PC-9 (cell line): Measurements from ENCODE around the gene PAK2. TPM values are rescaled to one million over a fixed set of nuclear protein-coding genes. Genes with fewer than 3 reads are reported as not detected.

Source experiments
- BruUV-seq: library from RNA; stranded (reverse); fragments of 400-500 nt; replicated peaks from 2 replicates; lab custom pipeline; 2021; lab: Mats Ljungman, UMichigan
- CTCF ChIA-PET: fragments of 300-600 bp; sonication (Branson Sonifier 250); formaldehyde crosslinking; loops from one replicate; lab custom pipeline; 2022; ENCODE audit warnings: antibody characterized with exemption; lab: Charles Lee
- POLR2A ChIA-PET: fragments of 300-600 bp; sonication (Branson Sonifier 250); formaldehyde crosslinking; loops from one replicate; lab custom pipeline; 2022; ENCODE audit warnings: antibody characterized with exemption; ENCODE audit not compliant: unreplicated experiment; lab: Charles Lee
- DNase-seq, 2 experiments: peaks; one replicate each; pipeline versions ENCODE4 v3.0.0 to v3.0.0-alpha.2; 2015 to 2022; ENCODE audit warnings: mixed read lengths in 1 of 2
- H2AFZ ChIP-seq: fragments of 200-600 bp; sonication (generic); 2 replicates; pipeline ENCODE4 v1.8.1; 2017; ENCODE audit warnings: antibody characterized with exemption
- H3F3A ChIP-seq: fragments of 200-600 bp; sonication (generic); 2 replicates; pipeline ENCODE4 v1.8.1; 2017; ENCODE audit warnings: antibody characterized with exemption, mild to moderate bottlenecking, low read depth; ENCODE audit not compliant: insufficient read depth
- H3K27ac ChIP-seq: fragments of 200-600 bp; sonication (generic); 2 replicates; pipeline ENCODE4 v1.6.1; 2016; ENCODE audit warnings: mixed run types
- H3K27me3 ChIP-seq: fragments of 200-600 bp; sonication (generic); 2 replicates; pipeline ENCODE4 v1.6.1; 2016; ENCODE audit warnings: low read depth, mixed run types; ENCODE audit not compliant: insufficient read depth
- H3K36me3 ChIP-seq: fragments of 200-600 bp; sonication (generic); 2 replicates; pipeline ENCODE4 v1.6.1; 2016; ENCODE audit warnings: low read depth, mixed run types
- H3K4me1 ChIP-seq: fragments of 200-600 bp; sonication (generic); replicated peaks from 2 replicates; pipeline ENCODE4 v1.6.1; 2016; ENCODE audit warnings: mixed run types; ENCODE audit not compliant: insufficient read depth
- H3K4me2 ChIP-seq: fragments of 200-600 bp; sonication (generic); 2 replicates; pipeline ENCODE4 v1.6.1; 2017; ENCODE audit warnings: mixed run types
- H3K4me3 ChIP-seq: fragments of 200-600 bp; sonication (generic); 2 replicates; pipeline ENCODE4 v1.6.1; 2016; ENCODE audit warnings: mixed run types
- H3K79me2 ChIP-seq: fragments of 200-600 bp; sonication (generic); 2 replicates; pipeline ENCODE4 v1.6.1; 2017; ENCODE audit warnings: low read depth, mixed run types
- H3K9me2 ChIP-seq: fragments of 200-600 bp; sonication (generic); 2 replicates; pipeline ENCODE4 v1.8.1; 2017; ENCODE audit warnings: mild to moderate bottlenecking; ENCODE audit not compliant: insufficient read depth
- H3K9me3 ChIP-seq: fragments of 200-600 bp; sonication (generic); 2 replicates; pipeline ENCODE4 v1.8.1; 2016; ENCODE audit warnings: low read depth; ENCODE audit not compliant: insufficient read depth
- H4K20me1 ChIP-seq: fragments of 200-600 bp; sonication (generic); 2 replicates; pipeline ENCODE4 v1.8.1; 2017; ENCODE audit not compliant: insufficient read depth
- CTCF ChIP-seq: fragments of 200-600 bp; sonication (generic); conservative IDR thresholded peaks from 2 replicates; pipeline ENCODE4 v1.6.1; 2017; ENCODE audit warnings: mixed run types, antibody characterized with exemption, mild to moderate bottlenecking, moderate library complexity
- EZH2 ChIP-seq: fragments of 200-600 bp; sonication (generic); IDR thresholded peaks from 2 replicates; pipeline ENCODE4 v1.8.0; 2017; ENCODE audit warnings: antibody characterized with exemption, low read depth
- intact Hi-C: fragments of 100-400 bp; cut with micrococcal nuclease; formaldehyde crosslinking; loops from one replicate; pipeline ENCODE4 v1.10.0; 2022; ENCODE audit not compliant: unreplicated experiment
- total RNA-seq: library from RNA; stranded (reverse); gene quantifications from 2 replicates; pipeline ENCODE4 v1.2.3, GENCODE V29; 2021

The PAK2 gene
- total RNA-seq, 1 experiment from 2014 or later = 78.6 TPM

DNA sequence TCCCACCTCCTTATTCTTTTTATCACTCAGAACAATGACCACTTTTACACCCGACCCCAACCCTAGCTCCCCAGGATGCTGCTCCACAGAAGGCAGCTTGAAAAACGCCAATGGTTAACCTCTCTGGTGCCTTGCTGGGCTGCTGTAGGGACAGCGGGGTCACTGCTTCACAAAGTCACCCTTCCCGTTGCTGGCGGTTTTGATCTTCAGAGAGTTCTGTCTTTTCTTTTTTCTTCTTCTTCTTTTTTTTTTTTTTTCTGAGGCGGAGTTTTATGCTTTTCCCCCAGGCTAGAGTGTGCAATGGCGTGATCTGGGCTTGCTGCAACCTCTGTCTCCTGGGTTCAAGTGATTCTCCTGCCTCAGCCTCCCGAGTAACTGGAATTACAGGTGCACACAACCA lies 48.3 kb upstream of the PAK2 start:
- 0 out of 2 replicates have a peak, but pooled peaks cover 9% of the 10 kb centered on the region for H3K4me1 ChIP-seq
- intact Hi-C loops = no loop called here
- no peaks in the 10 kb centered on the region for H3K9me3 ChIP-seq
- no peak overlapping the region for H2AFZ ChIP-seq
- no peak overlapping the region for H3K27ac ChIP-seq
- H3K36me3 ChIP-seq = no peaks in the 10 kb centered on the region
- TF ChIP-seq CTCF = no peak
- TF ChIP-seq EZH2 = no peak
- DNase-seq = no peak
- no peaks in the 10 kb centered on the region for H3K27me3 ChIP-seq
- BruUV-seq = no TSS peak
- no peak overlapping the region for H3K4me2 ChIP-seq
- H4K20me1 ChIP-seq = no peaks in the 10 kb centered on the region
- ChIA-PET POLR2A (no interaction called here), CTCF (interaction anchor here (1.1 kb wide), 1 partner anchor 82 kb away, joined by 3 read pairs; no protein-coding TSS in a partner anchor)
- H3K9me2 ChIP-seq = no peaks in the 10 kb centered on the region
- no peak overlapping the region for H3K4me3 ChIP-seq
- H3K79me2 ChIP-seq = no peaks in the 10 kb centered on the region
- H3F3A ChIP-seq = peaks cover 6% of the 10 kb centered on the region; the same call in 1 of the 2 replicates

DNA sequence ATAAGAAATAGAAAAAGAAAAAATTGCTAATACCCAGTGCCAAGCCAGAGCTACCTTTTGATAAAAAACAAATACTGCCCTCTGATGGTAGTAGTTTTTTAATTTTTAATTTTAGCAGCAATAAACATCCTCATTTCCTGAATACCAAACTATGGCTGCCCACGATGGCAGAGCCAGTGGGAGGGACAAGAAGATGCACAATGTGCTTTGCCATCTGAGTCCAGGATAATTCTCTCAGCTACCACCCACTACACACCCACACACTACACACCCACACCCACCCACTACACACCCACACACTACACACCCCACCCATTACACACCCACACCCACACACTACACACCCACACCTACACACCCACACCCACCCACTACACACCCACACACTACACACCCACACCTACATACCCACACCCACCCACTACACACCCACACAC lies 45.4 kb upstream of the PAK2 start:
- intact Hi-C loops = no loop called here
- Histone ChIP-seq H3K27ac (no peak overlapping the region), H4K20me1 (no peaks in the 10 kb centered on the region), H3K27me3 (no peaks in the 10 kb centered on the region), H3K4me2 (no peak overlapping the region), H3K9me2 (no peaks in the 10 kb centered on the region), H3K36me3 (no peaks in the 10 kb centered on the region), H2AFZ (no peak overlapping the region), H3K79me2 (no peaks in the 10 kb centered on the region), H3K4me3 (no peak overlapping the region), H3F3A (no peaks in the 10 kb centered on the region), H3K9me3 (no peaks in the 10 kb centered on the region), H3K4me1 (no peaks in the 10 kb centered on the region)
- DNase-seq = peak in 1 of 2 experiments; percentile 15
- BruUV-seq = no TSS peak
- ChIA-PET CTCF (interaction anchor here (0.6 to 1.2 kb wide), 4 partner anchors 17 to 220 kb away, joined by 3 to 9 read pairs (median 8); no protein-coding TSS in a partner anchor), POLR2A (interaction anchor here (0.6 to 0.7 kb wide), 3 partner anchors 358 to 992 kb away, joined by 3 to 7 read pairs (median 5); no protein-coding TSS in a partner anchor)
- TF ChIP-seq EZH2 (no peak), CTCF (peak; percentile 52)

GRCh38 chr3:196694941-196695848 lies 44.5 kb upstream of the PAK2 start:
- no peaks in the 10 kb centered on the region for H3F3A ChIP-seq
- no peaks in the 10 kb centered on the region for H3K27me3 ChIP-seq
- no peaks in the 10 kb centered on the region for H3K79me2 ChIP-seq
- no peaks in the 10 kb centered on the region for H3K36me3 ChIP-seq
- TF ChIP-seq EZH2 = no peak
- no peak for TF ChIP-seq CTCF
- ChIA-PET CTCF (no interaction called here), POLR2A (interaction anchor here (0.5 kb wide), 1 partner anchor 84 kb away, joined by 3 read pairs; no protein-coding TSS in a partner anchor)
- H3K4me3 ChIP-seq = no peak overlapping the region
- H3K9me3 ChIP-seq = no peaks in the 10 kb centered on the region
- intact Hi-C loops = no loop called here
- H3K27ac ChIP-seq = no peak overlapping the region
- BruUV-seq = no TSS peak
- no peaks in the 10 kb centered on the region for H4K20me1 ChIP-seq
- H3K4me1 ChIP-seq = no peaks in the 10 kb centered on the region
- no peak overlapping the region for H2AFZ ChIP-seq
- no peaks in the 10 kb centered on the region for H3K9me2 ChIP-seq
- H3K4me2 ChIP-seq = no peak overlapping the region
- DNase-seq = no peak
